ENCODE data around the gene LEUTX.

The LEUTX gene

DNA sequence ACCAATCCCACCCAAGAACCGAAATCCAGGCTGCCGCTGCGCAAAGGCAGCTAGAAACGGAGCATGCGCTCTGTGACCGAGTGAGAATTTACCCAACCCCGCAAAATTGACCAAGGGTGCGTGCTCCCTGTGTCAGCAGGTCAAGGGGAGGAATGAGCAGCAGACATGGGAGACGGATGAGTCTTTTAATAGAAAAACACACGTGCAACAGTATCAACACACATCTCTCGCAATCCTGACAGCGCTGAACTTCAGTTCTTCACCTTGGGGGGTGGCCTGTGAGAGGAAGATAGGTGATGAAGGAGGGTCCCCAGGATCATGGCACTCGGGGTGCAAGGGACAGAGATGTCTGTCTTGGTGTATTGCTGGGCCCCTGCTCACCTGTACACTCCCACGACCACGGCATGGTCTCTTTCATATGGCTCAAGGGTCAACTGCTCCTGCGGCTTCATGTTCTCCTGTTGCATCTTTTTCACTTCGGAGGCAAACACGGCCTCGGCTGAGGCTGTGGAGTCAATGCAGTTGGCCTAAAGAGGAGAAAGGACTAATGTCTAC, 55.7 kb downstream of the LEUTX start:
- no peak for TF ChIP-seq GATA3 (IDR thresholded peaks at IDR 0.05; ENCODE audit: low read depth, low read length)
- TF ChIP-seq GATA2 (IDR thresholded peaks at IDR 0.05; ENCODE audit: low read depth, low read length): no peak
